Fibroblast of villous mesenchyme (primary cell): ENCODE results near the gene B3GNT5. TPM values are rescaled to one million over a fixed set of nuclear protein-coding genes. Genes with fewer than 3 reads are reported as not detected.

Experiments
- DNase-seq: peaks from one replicate; pipeline ENCODE4 v3.0.0-alpha.2; 2010; ENCODE audit warnings: low read depth
- H3K4me3 ChIP-seq: 2 replicates; pipeline ENCODE4 v1.5.1; 2011; ENCODE audit warnings: low read depth, mild to moderate bottlenecking, low read length
- small RNA-seq: library from RNA; depleted of rRNA; stranded (forward); fragments of <200 nt; gene quantifications from one replicate; pipeline ENCODE3, GENCODE V24; 2012
- total RNA-seq: library from RNA; depleted of rRNA; stranded (reverse); fragments of >200 nt; gene quantifications from 2 replicates; pipeline ENCODE4 v1.2.3, GENCODE V29; 2012
- TF ChIP-seq, protein P1 (sequence below): IDR thresholded peaks from 2 replicates; pipeline ENCODE4 v1.5.1; 2012; ENCODE audit warnings: low read depth, mild to moderate bottlenecking, low read length; ENCODE audit not compliant: insufficient read depth

Gene B3GNT5
- total RNA-seq, 1 donor, result 6.0 TPM

DNA sequence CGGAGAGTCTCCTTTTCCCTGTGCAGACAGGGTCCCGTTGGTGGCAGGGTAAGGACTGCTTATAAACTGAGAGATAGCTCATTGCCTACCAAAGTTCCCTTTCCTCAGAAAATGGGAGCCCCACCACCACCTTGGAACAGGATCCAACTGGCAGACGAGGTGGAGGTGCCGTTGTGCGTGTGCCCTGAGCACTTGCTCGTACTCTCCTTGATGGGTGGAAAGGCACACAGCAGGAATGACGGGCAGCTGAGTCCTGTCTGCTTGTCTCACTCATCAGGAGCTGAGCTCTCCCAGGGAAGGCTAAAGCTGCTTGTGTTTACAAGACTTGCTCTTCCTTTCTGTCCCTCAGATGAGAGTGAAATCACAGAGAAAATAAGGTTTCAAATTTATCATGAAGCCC, 60.7 kb downstream of the B3GNT5 start:
- TF ChIP-seq, protein P1, sequence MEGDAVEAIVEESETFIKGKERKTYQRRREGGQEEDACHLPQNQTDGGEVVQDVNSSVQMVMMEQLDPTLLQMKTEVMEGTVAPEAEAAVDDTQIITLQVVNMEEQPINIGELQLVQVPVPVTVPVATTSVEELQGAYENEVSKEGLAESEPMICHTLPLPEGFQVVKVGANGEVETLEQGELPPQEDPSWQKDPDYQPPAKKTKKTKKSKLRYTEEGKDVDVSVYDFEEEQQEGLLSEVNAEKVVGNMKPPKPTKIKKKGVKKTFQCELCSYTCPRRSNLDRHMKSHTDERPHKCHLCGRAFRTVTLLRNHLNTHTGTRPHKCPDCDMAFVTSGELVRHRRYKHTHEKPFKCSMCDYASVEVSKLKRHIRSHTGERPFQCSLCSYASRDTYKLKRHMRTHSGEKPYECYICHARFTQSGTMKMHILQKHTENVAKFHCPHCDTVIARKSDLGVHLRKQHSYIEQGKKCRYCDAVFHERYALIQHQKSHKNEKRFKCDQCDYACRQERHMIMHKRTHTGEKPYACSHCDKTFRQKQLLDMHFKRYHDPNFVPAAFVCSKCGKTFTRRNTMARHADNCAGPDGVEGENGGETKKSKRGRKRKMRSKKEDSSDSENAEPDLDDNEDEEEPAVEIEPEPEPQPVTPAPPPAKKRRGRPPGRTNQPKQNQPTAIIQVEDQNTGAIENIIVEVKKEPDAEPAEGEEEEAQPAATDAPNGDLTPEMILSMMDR, result no peak
- H3K4me3 ChIP-seq, result no peak overlapping the region
- no peak for DNase-seq

DNA sequence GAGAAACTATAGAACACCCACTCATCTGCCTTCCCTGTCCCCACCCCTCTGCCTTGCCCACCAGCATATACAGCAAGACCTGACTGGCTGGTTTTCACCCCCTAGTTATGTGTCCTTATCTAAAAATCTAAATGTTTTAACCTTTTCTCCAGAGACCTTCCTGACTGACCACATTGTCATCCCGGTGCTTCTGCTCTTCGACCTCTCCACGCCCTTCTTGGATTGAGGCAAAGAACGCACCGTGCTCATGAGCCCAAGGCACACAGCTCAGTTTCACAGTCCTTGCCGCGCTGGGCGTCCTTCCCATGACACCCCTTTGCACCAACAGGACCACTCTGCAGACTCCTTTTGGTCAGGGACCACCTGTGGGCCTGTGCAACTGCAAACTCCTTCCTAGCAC, 62.7 kb downstream of the B3GNT5 start:
- TF ChIP-seq, protein P1, result no peak
- no peak overlapping the region for H3K4me3 ChIP-seq
- no peak for DNase-seq

DNA sequence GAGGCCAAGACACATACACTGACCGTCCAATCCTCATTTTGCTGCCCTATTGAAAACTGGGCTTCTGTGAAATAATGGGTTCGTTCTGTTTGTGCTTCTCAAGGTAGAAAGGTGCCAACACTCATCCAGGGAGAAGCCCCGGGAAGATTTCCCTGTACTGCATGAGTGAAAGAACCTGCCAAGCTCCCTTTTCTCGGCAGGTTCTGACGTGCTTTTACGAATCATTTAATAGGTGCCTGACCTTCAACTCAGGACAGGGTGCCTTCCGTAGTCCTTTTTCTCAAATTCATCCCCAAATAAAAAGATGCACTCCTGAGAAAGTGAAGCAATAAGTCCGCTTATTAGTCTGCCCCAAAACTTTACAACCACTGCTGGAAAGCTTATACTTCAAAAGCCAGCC, 64.2 kb downstream of the B3GNT5 start:
- TF ChIP-seq, protein P1, result no peak
- no peak overlapping the region for H3K4me3 ChIP-seq
- DNase-seq, result no peak

DNA sequence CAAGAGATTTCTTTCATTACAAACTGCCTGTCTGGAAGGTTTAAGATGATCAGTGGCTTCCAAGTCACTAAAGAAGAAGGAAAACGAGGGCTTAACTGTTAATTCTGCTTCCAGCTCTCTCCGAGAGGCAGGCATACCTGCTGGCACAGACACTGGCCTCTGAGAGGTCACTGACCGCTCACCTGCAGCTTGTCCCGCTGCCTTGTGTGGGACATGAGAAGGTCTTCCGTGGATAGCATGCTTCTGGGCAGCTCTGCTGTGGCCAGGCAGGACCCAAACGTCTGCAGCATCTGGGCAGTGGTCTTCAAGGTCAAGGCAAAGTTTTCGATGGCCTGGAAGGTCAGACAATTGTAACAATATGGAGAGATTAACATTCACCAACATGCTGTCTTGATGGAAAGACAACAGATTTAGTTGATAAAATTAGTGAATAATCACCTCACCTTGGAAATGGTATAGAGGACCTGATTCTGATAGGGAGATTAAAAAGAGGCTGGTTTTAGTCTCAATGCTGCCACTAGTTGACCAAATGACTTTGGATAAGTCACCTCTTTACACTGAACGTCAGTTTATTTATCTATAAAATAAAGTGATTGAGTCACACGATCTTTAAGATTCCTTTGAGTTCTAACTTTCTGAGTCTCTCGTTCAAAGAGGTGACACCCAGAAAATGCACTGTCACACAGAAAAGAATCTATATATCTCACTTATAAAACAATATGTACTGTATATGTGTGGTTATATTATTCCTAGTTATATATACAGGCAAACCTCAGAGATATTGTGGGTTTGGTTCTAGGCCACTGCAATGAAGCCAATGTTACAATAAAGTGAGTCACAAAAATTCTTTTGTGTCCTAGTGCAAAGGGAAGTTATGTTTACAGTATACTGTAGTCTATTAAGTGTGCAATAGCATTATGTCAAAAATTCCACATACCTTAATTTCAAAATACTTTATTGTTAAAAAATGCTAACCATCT, 65.1 kb downstream of the B3GNT5 start:
- no peak overlapping the region for H3K4me3 ChIP-seq
- TF ChIP-seq, protein P1, result no peak
- DNase-seq, result no peak

DNA sequence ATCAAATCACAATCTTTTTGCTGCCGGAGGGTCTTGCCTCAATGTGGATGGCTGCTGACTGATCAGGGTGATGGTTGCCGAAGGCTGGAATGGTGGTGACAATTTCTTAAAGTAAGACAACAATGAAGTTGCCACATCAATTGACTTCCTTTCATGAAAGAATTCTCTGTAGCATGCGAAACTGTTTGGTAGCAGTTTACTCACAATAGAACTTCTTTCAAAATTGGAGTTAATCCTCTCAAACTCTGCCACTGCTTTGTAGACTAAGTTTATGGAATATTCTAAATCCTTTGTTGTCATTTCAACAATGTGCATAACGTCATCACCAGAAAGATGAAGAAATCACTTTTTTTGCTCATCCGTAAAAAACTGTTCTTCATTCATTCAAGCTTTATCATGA, 65.8 kb downstream of the B3GNT5 start:
- TF ChIP-seq, protein P1, result no peak
- no peak for DNase-seq
- no peak overlapping the region for H3K4me3 ChIP-seq

DNA sequence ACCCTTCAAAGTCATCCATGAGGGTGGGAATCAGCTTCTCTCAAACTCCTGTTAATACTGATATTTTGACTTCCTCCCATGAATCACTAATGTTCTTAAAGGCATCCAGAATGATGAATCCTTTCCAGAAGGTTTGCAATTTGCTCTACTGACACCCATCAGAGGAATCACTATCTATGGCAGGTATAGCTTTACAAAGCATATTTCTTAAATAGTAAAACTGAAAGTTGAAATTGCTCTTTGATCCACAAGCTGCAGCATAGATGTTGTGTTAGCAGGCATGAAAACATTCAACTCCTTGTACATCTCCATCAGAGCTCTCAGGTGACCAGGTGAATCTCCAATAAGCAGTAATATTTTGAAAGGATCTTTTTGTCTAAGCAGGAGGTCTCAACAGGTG, 66.3 kb downstream of the B3GNT5 start:
- no peak overlapping the region for H3K4me3 ChIP-seq
- TF ChIP-seq, protein P1, result no peak
- DNase-seq, result no peak

Small RNA genes lying within 50 kb of the gene (small RNA-seq; reads per million reads assigned to genes)
- not detected for gene RNA5SP151

Other genes with a start within 250 kb of the B3GNT5 start
- 11.6 and 14.7 TPM in 2 replicates for gene MCCC1, start 153.8 kb upstream of the B3GNT5 start, total RNA-seq
- under 0.01 TPM in 2 replicates for gene LAMP3, start 90.5 kb upstream of the B3GNT5 start, total RNA-seq
- gene MCF2L2, start 175.4 kb downstream of the B3GNT5 start, total RNA-seq, result 0.43 and 0.64 TPM in 2 replicates